NCI-H1694 treated with DMSO at 0.1 percent for 48 hours (cell line): ENCODE results near the gene TTYH2.
A peak's percentile ranks its signal among the peaks of the same experiment; 100 is the strongest.

Source experiments
- DNase-seq: peaks from one replicate; lab custom pipeline; 2025; lab: John Stamatoyannopoulos, UW

Gene TTYH2

DNA sequence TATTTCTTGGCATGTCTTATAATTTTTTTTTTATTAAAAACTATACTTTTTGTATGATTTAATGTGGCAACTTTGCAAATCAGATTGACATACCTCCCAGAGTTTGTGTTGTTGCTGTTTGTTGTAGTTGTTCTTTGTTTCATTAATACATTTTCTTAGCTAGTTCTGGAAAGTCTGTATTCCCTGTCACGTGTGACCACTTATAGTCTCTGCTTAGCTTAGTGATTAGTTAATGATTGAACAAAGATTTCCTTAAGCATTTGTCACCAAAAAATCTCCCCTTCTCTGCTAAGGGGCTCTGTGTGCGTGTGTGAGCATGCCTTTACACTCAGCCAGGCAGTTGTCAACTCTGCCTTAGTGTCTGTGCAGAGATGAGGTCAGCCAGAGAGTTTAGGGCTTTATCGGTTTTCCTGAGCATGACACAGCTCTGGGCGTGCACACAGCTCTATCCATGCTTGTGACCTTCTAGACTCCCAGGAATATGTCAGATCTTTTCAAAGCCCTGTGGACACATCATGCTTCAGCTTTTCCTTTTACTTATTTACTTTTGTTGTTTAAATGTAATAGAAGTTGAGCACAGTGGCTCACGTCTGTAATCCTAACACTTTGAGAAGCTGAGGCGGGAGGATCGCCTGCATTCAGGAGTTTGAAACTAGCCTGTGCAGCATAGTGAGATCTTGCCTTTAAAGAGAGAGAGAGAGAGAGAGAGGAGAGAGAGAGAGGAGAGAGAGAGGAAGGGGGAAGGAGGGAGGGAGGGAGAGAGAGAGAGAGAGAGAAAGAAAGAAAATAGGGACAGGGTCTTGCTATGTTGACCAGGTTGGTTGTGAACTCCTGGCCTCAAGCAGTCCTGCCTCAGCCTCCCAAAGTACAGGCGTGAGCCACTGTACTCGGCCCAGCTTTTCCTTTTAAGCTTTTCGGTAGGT is 82.5 kb downstream of the TTYH2 start:
- DNase-seq = no peak

GRCh38 chr17:74296548-74296936 is 83.2 kb downstream of the TTYH2 start:
- peak; percentile 60 for DNase-seq

GRCh38 chr17:74297941-74298340 is 84.6 kb downstream of the TTYH2 start:
- DNase-seq = no peak

GRCh38 chr17:74298778-74299177 is 85.4 kb downstream of the TTYH2 start:
- DNase-seq = no peak

- no peak for DNase-seq
Measured at GRCh38 chr17:74299226-74300009, 86.0 kb downstream of the TTYH2 start.

DNA sequence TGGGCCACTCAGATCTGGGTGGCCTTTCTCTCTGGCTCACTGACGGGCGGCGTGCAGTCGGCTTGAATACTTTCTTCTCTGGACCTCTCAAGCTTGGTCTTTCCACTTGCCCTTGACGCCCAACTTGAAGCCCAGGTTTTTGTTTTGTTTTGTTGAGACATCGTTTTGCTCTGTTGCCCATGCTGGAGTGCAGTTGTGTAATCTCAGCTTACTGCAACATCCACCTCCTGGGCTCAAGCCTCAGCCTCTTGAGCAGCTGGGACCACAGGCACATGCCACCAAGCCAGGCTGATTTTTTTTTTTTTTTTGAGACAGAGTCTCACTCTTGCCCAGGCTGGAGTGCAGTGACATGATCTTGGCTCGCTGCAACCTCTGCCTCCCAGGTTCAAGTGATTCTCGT is 89.9 kb downstream of the TTYH2 start:
- no peak for DNase-seq

- no peak for DNase-seq
Measured at GRCh38 chr17:74304184-74304583, 90.8 kb downstream of the TTYH2 start.

GRCh38 chr17:74305865-74306654 is 92.7 kb downstream of the TTYH2 start:
- DNase-seq = peak; percentile 70

- DNase-seq = no peak
Measured at GRCh38 chr17:74307984-74308773, 94.8 kb downstream of the TTYH2 start.

GRCh38 chr17:74309902-74310301 is 96.5 kb downstream of the TTYH2 start:
- no peak for DNase-seq
